H54 (cell line): ENCODE measurements around the gene CCDC78.
"Not testable (repeated sequence)": the region's sequence is repeated elsewhere in the genome, so short reads cannot be mapped to it uniquely, and the experiment has no call there.

Source experiments
- DNase-seq: peaks from one replicate; pipeline ENCODE4 v3.0.0; 2011; ENCODE audit warnings: low spot score, mixed read lengths; ENCODE audit not compliant: insufficient read length
- FAIRE-seq: peaks from 3 replicates; lab custom pipeline; 2011; peaks lifted over from hg19 to GRCh38; lab: Jason Lieb, UNC
- POLR2A ChIP-seq: IDR thresholded peaks from 2 replicates; pipeline ENCODE4 v1.6.1; 2011; ENCODE audit warnings: low read depth, mild to moderate bottlenecking, low read length

The CCDC78 gene

GRCh38 chr16:751152-752006 is 25.1 kb upstream of the CCDC78 start:
- no peak for TF ChIP-seq POLR2A
- no peak for DNase-seq
- FAIRE-seq: no peak

GRCh38 chr16:750485-750884 is 24.2 kb upstream of the CCDC78 start:
- no peak for DNase-seq
- no peak for FAIRE-seq
- no peak for TF ChIP-seq POLR2A

- no peak for DNase-seq
- no peak for TF ChIP-seq POLR2A
- no peak for FAIRE-seq
Observed at GRCh38 chr16:749010-749409, 22.8 kb upstream of the CCDC78 start.

- no peak for TF ChIP-seq POLR2A
- FAIRE-seq: no peak
- DNase-seq: no peak
Observed at GRCh38 chr16:747978-748746, 21.9 kb upstream of the CCDC78 start.

- no peak for FAIRE-seq
- DNase-seq: no peak
- no peak for TF ChIP-seq POLR2A
Observed at GRCh38 chr16:746637-747036, 20.4 kb upstream of the CCDC78 start.

- DNase-seq (no peak), FAIRE-seq (no peak)
- TF ChIP-seq POLR2A: no peak
Observed at GRCh38 chr16:745739-746138, 19.5 kb upstream of the CCDC78 start.

GRCh38 chr16:743794-744500 is 17.7 kb upstream of the CCDC78 start:
- no peak for DNase-seq
- FAIRE-seq: no peak

GRCh38 chr16:742894-743293 is 16.7 kb upstream of the CCDC78 start:
- FAIRE-seq, DNase-seq: not testable (repeated sequence)

More at GRCh38 chr16:743794-744500, 17.7 kb upstream of the CCDC78 start:
- no peak for TF ChIP-seq POLR2A

GRCh38 chr16:741986-742629 is 15.9 kb upstream of the CCDC78 start:
- no peak for FAIRE-seq
- no peak for DNase-seq
- TF ChIP-seq POLR2A: no peak

GRCh38 chr16:740764-741505 is 14.7 kb upstream of the CCDC78 start, which contains the start of gene CIAO3:
TSS of gene CIAO3 (minus strand) at chr16:740997. CDS start at chr16:740985, 12 bp downstream.
- peak; percentile 81 for TF ChIP-seq POLR2A
- DNase-seq (peak; percentile 93), FAIRE-seq (no peak)

- DNase-seq: no peak
- no peak for TF ChIP-seq POLR2A
- FAIRE-seq: no peak
Observed at GRCh38 chr16:740459-740763, 14.2 kb upstream of the CCDC78 start.

GRCh38 chr16:739560-740458 is 13.6 kb upstream of the CCDC78 start:
- no peak for TF ChIP-seq POLR2A
- FAIRE-seq (no peak), DNase-seq (no peak)
